ENCODE results near the gene GIT1.

GIT1 gene

DNA sequence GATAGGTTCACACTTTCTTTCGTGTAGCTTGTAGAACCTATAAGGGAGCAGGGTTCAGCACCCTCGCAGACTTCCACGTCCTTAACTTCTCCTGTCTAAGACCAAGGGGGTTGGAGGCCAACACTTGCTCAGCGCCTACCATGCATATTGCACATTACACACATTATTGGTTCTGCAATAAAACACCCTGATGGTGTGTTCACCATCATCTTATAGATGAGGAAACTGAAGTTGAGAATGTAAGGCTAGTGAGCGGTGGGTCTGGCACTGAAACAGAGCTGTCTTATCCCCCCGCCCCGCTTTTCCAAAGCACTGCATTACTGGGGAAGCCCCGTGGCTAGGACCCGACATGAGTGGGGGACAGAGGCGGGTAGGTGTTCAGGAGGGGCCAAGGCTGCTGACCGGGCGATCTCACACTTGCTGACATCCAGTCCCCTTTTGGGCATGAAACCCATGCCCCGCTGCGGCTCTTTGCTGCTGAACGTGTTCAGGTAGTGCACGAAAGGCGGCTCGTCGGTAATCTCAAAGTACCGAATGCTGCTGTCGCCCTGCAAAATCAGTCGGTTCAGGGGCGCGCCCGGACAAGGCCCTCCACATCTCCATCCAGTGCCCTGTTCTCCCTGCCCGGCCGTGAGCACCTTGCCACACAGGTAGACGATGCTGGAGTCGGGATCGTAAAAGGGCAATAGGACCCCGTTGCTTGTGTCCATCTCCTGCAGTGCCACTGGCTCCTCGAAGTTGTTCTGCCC is 27.0 kb upstream of the GIT1 start:
- DNase-seq (ENCODE audit: low spot score): no peak

DNA sequence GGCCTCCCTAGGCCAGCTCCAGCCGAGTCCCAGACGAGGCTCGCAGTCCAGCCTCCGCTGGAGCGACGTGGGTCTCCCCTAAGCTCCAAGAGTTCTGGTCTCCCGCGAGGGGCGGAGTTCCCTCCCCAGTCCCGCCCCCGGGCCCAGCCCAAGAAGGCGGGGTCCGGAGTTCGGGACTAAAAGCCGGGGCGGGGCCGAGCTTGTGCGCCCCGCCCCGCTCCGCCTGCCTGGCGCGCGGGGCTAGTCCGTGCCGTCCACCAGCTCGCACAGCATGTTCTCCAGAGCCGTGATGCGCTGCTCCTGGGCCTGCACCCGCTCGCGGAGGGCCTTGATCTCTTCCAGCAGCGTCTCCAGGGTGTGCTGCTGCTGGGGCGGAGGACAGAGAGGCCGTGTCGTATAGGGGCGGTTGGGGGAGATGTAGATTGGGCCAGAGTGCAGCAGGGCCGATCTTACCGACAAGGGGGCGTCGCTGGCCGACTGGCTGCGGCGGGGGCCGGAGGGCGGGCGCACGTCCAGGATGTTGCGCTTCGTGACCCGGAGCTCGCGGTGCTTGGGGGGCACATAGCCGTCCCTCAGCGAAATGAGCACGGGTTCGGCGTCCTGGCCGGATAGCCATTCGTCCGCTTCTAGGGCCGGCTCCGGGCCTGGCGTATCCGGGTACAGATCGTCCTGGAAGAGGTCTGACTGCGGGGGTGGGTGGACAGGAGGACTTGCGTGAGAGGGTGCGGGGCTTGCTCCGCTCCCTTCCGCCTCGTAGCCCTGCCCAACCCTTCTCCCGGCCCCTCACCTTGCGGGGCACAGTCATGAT is 26.2 kb upstream of the GIT1 start:
- peak; percentile 94 for DNase-seq (ENCODE audit: low spot score)

- DNase-seq (ENCODE audit: low spot score): peak; percentile 68
These were observed 25.6 kb upstream of the GIT1 start for GRCh38 chr17:29615048-29615385.

DNA sequence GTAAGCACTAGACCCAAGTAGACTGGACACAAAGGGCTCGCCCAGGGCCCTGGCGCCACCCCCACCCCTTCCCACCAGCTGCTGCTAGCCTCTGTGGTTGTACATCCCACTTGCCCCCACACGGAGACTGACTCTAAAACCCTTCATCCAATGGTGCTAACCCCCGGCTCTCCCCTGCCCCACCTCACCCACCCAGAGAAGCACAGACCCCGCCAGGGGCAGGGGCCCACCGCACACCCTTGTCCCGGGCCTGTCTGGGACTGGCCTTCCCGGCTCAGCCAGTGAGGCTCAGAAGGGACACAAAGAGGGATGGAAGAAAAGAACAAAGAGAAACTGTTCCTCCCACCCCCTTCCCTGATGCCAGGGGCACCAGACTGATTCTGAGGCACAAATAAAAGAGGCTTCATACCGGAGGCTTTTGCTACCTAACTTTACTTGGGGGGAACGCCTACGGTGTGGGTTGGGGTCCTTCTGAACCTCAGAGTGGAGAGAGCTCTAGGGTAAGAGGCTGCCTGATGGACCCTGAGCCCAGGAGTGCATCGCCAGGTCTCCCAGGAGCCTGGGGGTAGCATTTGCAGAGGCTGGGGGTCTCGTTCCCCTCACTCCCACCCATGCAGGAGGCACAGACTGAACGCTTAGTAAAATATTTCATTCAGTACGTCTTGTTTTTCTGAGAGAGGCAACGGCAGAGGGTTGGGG is 25.1 kb upstream of the GIT1 start:
- no peak for DNase-seq (ENCODE audit: low spot score)

GRCh38 chr17:29613856-29614255 is 24.4 kb upstream of the GIT1 start:
- no peak for DNase-seq (ENCODE audit: low spot score)

DNA sequence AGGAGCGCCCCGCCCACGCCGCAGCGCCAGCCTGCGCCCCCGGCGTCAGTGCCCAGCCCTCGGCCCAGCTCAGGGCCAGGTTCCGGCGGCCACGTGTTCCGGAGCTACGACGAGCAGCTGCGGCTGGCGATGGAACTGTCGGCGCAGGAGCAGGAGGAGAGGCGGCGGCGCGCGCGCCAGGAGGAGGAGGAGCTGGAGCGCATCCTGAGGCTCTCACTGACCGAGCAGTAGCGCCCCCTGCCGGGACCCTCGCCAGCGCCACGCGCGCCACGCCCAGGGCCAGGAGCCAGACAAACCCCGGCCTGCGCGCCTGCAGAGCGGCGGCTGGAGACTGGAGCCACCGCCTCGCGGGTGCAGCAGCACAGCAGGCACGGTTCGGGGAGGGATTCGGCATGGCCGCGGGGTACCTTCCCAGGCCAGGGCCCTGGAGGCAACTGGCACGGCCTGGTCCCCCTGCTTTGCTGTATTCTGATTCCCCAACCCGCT is 23.9 kb upstream of the GIT1 start:
- DNase-seq (ENCODE audit: low spot score): peak; percentile 92

GRCh38 chr17:29612404-29613280 is 23.2 kb upstream of the GIT1 start:
- DNase-seq (ENCODE audit: low spot score): no peak

DNA sequence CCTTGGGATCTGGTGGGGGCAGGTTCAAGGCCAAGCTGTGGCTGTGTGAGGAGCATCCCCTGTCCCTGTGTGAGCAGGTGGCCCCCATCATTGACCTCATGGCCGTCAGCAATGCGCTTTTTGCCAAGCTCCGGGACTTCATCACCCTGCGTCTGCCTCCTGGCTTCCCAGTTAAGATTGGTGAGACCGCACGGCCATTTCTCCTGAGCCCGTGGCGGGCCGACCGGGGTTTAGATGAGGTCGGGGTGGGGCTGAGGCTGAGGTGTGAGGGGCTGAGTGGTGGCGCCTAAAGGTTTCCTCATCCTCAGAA is 22.6 kb upstream of the GIT1 start:
- DNase-seq (ENCODE audit: low spot score): no peak

- peak; percentile 6 for DNase-seq (ENCODE audit: low spot score)
These were observed 22.1 kb upstream of the GIT1 start for GRCh38 chr17:29611351-29612093.

DNA sequence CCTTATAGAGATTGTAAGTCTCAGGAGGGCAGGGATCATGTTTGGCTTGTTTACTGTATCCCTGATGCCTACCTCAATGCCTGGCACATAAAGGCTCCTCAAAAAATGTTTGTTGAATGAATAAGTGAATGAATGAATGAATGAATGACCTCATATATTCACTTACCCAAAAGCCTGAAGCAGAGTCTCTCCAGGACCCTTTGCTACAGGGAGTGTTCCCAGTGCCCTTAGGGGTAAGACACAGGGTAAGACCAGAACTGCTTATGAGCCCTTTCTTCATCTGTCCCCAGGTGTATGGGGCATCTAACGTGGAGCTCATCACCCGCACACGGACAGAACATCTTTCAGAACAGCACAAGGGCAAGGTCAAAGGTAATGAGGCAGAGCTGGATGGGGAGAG is 20.9 kb upstream of the GIT1 start:
- DNase-seq (ENCODE audit: low spot score): no peak

- DNase-seq (ENCODE audit: low spot score): no peak
These were observed 19.5 kb upstream of the GIT1 start for GRCh38 chr17:29608986-29609385.

- peak; percentile 3 for DNase-seq (ENCODE audit: low spot score)
These were observed 18.2 kb upstream of the GIT1 start for GRCh38 chr17:29607557-29608195.

DNA sequence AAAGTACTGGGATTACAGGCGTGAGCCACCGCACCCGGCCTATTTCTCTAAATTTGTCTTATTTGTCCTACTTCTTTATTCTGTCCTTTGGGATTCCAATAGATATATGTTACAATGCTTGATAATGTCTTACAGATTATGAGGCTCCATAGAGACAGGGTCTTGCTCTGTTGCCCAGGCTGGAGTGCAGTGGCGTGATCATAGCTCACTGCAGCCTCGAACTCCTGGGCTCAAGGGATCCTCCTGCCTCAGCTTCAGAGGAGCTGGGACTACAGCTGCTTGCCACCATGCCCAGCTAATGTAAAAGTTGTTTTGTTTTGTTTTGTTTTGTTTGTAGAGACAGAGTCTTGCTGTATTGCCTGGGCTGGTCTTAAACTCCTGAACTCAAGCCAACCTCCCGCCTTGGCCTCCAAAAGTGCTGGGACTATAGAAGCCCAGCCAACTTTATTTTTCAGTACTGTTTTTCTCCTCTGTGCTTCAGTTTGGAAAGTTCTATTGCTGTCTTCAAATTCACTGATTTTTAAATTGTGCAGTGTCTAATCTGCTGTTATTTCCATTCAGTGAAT is 13.7 kb upstream of the GIT1 start:
- DNase-seq (ENCODE audit: low spot score): no peak

DNA sequence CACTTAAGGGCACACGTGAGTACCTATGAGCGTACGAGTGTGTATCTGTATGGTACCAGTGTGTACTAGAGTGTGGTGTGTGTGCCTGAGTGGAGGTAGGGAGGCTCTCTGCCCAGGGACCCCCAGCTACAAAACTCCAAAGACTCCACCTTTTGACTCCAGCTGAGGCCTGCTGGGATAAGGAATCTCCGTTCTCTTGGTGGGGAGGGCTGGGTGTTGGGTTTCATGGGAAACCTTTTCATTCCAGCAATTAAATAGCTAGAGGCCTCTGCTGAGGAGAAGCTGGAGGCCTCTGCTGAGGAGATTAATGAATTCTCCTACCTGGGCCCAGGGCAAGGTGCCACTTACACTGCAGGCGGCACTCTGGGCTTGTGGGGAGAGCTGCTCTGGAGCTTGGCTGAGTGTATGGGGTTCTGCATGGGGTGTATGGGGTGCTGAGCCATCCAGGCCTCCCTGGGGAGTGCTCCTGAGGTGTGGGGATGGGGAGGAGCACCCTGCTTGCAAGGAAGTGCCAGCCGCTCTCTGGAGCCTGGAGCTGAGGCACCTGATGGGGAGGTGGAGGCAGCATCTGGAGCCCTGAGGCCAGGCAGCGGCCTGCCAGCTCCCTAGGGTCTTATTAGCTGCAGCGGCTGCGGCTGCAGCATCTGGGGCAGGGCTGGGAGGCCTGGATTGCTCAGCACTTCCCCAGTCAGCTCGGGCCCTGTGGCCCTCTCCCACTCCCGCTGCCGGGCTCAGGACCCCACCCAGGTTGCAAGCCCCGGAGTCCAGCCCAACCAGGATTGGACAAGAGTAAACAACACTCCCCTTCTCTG is 8.1 kb upstream of the GIT1 start:
- DNase-seq (ENCODE audit: low spot score): no peak

DNA sequence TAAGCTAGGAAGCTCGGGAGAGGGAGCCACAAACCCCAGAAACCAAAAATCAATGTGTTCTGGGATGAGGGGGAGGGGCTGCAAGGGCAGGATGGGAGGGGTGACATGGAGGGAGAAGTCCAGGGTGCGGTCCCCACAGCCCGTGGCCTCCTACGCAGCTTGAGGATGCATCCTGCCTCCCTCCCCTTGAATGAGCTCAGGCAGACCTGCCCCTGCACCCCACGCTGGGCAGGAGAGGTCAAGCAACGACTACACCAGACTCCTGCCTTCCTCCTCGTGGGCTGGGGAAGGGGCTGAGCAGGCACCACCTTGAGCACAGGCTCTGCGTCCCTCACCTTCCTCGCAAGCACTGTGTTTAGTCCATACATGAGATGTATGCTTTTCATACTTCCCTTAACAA is 7.4 kb upstream of the GIT1 start:
- no peak for DNase-seq (ENCODE audit: low spot score)

DNA sequence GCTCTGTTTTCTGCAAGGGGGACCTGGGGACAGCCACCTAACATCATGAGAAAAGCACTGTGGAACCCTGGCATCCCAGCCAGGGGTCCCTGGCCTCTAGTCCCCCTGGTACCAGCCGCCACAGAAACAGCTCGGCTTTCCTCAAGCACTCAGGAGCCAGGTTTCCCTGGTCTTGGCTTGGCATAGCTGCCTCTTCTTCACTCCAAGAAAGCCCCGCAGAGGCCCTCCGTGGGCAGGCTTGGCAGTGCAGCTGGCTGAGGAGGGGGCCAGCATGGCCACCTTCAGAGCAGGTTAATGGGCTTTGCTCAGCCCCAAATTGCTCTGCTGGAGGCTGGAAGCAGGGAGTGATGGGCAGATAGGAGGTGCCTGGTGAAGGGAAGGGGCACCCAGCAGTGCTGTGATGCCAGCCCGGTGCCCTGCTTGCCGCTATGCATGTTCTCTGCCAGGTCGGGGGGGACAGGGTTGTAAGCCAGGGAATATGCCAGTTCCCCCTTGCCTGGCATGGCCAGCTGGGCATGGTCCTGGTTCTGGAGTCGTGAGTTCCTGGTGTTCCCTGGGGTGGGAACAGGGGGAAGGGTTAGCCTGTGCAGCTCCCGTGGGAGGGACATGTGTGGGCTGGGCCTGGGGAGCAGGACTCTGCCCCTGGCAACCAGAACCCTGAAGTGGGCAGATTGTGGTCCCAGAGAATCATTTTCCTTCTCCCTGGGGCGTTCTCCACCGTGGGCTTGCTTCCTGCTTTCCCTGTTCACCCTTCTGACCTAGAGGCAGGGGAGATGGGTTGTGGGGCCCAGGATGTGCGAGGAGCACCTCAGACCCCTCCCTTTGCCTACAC is 6.7 kb upstream of the GIT1 start:
- DNase-seq (ENCODE audit: low spot score): no peak

GRCh38 chr17:29595107-29595942 is 5.9 kb upstream of the GIT1 start:
- DNase-seq (ENCODE audit: low spot score): no peak

Data from HuH-7.5 (cell line).